ENCODE results near the gene GAA.

Gene GAA

DNA sequence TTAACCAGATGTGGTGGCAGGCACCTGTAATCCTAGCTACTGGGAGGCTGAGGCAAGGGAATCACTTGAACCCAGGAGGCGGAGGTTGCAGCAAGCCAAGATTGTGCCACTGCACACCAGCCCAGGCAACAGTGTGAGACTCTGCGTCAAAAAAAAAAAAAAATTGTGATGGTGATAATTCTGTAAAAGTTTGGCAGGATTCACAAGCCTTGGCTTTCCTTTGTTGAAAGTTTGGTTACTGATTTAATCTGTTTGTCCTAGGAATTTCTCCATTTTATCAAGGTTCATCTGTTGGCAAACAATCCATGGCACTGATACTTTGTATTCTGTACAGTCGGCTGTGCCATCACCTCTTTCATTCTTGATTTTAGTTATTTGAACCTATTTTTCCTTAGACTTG lies 29.6 kb downstream of the GAA start:
- no peaks in the 10 kb centered on the region for H3K4me1 ChIP-seq (ENCODE audit: control insufficient read depth in 1 of 2, insufficient read depth in 1 of 2, low read depth in 1 of 2, low read length in 1 of 2)
- peaks cover 39% of the 10 kb centered on the region for H3K36me3 ChIP-seq
- H3K4me3 ChIP-seq (ENCODE audit: low read depth in 1 of 2, low read length in 1 of 2): no peak overlapping the region
- peaks cover 46% of the 10 kb centered on the region for H3K27me3 ChIP-seq
- H3K9me3 ChIP-seq: no peaks in the 10 kb centered on the region
- TF ChIP-seq, protein P1, sequence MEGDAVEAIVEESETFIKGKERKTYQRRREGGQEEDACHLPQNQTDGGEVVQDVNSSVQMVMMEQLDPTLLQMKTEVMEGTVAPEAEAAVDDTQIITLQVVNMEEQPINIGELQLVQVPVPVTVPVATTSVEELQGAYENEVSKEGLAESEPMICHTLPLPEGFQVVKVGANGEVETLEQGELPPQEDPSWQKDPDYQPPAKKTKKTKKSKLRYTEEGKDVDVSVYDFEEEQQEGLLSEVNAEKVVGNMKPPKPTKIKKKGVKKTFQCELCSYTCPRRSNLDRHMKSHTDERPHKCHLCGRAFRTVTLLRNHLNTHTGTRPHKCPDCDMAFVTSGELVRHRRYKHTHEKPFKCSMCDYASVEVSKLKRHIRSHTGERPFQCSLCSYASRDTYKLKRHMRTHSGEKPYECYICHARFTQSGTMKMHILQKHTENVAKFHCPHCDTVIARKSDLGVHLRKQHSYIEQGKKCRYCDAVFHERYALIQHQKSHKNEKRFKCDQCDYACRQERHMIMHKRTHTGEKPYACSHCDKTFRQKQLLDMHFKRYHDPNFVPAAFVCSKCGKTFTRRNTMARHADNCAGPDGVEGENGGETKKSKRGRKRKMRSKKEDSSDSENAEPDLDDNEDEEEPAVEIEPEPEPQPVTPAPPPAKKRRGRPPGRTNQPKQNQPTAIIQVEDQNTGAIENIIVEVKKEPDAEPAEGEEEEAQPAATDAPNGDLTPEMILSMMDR (IDR thresholded peaks at IDR 0.05): no peak
- no peak overlapping the region for H3K27ac ChIP-seq

DNA sequence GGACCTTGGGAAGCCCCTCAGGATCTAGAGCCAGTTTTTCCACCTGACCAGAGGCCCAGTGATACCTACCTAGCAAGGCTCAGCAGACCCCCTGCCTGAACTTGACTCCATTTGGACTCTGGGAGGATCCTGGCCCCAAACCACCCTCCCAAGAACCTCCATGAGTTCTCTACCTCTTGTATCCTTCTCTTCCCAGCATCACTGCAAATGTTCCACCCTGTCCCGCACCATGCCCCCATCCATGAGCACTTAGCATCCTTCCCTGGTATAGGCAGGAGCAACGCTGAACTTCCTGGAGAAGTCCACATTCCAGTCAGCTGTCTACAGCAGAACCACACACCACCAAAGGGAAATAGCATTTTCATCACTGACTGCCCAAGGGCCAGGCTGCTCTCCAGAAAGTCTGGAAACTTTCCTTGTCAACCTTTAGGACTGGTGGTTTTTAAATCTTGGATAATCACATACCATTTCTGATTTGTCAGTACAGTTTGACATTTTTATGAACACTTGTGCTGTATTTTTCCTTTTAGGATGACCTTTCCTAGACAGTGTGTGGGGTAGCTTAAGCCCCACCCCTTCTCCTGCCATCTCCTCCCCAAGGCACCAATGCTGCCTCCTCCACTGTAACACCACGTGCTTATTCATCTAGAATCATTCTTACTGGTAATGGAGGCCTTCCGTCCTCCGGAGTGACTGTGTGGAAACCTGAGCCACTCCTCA lies 31.7 kb downstream of the GAA start:
- TF ChIP-seq, protein P1 (IDR thresholded peaks at IDR 0.05): no peak
- Histone ChIP-seq H3K9me3 (no peaks in the 10 kb centered on the region), H3K27me3 (peaks cover 27% of the 10 kb centered on the region), H3K36me3 (peaks cover 60% of the 10 kb centered on the region), H3K4me3 (ENCODE audit: low read depth in 1 of 2, low read length in 1 of 2) (no peak overlapping the region), H3K4me1 (ENCODE audit: control insufficient read depth in 1 of 2, insufficient read depth in 1 of 2, low read depth in 1 of 2, low read length in 1 of 2) (no peaks in the 10 kb centered on the region), H3K27ac (no peak overlapping the region)

DNA sequence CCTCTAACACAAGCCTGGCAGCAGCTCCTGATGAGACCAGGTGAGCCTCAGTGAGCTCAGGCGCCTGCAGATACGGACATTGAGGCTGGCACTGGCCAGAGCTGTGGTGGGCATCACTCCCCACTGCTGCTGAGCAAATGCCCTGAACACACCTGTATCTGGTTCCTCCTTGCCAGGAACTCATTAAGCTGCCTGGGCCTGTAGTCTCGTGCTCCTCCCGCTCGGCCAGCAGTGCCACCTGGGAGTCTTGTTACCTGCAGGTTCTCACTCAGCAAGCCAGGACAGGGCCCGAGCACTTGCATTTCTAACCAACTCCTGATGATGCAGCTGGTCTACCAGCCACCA lies 32.2 kb downstream of the GAA start:
- TF ChIP-seq, protein P1 (IDR thresholded peaks at IDR 0.05): no peak
- no peak overlapping the region for H3K27ac ChIP-seq
- H3K4me3 ChIP-seq (ENCODE audit: low read depth in 1 of 2, low read length in 1 of 2): no peak overlapping the region
- H3K27me3 ChIP-seq: peaks cover 23% of the 10 kb centered on the region
- no peaks in the 10 kb centered on the region for H3K4me1 ChIP-seq (ENCODE audit: control insufficient read depth in 1 of 2, insufficient read depth in 1 of 2, low read depth in 1 of 2, low read length in 1 of 2)
- no peaks in the 10 kb centered on the region for H3K9me3 ChIP-seq
- peaks cover 65% of the 10 kb centered on the region for H3K36me3 ChIP-seq

DNA sequence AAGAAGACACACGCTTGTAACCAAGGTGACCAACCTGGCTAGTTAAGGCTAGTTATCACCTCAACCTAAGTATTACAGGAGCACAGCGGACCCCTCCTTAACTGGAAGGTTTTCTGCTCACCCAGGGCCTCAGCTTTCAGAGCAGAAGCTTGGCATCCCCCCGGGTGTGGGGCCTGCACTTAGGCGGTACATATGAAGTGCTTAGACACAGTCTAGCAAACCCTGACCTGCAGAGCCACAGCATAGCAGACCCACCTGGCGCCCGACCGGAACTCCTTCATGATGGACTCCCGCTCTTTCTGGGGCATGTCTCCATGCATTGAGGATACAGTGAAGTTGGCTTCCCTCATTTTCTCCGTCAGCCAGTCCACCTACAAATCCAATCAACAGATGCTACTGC lies 35.8 kb downstream of the GAA start:
- Histone ChIP-seq H3K4me1 (ENCODE audit: control insufficient read depth in 1 of 2, insufficient read depth in 1 of 2, low read depth in 1 of 2, low read length in 1 of 2) (no peaks in the 10 kb centered on the region), H3K9me3 (no peaks in the 10 kb centered on the region), H3K27ac (no peak overlapping the region), H3K4me3 (ENCODE audit: low read depth in 1 of 2, low read length in 1 of 2) (no peak overlapping the region), H3K36me3 (peaks cover 100% of the 10 kb centered on the region), H3K27me3 (no peaks in the 10 kb centered on the region)
- TF ChIP-seq, protein P1 (IDR thresholded peaks at IDR 0.05): no peak

DNA sequence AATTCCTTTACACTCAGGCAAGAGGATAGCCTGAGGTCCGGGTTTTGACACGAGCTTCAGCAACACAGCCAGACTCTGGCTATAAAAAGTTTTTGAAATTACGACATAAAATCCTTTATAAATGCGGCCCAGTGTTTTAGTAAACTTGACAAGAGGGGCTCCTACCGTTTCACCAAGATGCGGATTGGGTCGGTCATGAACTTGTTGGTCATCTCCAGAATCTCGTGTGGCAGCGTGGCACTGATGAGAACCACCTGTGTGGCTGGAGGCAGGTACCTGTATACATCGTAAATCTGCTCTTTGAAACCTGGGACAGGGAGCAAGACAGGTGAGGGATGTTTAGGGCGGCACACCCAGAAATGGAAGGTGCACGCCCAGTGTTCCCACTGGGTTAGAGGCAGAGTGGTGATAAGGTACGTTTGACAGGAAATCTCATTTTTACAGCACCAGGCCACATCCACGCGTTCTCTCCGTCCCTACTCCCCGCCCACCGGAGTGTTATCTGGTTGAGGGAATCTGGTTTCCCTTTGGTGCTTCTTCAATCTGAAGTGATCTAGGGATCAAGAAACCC lies 37.6 kb downstream of the GAA start:
- Histone ChIP-seq H3K9me3 (no peaks in the 10 kb centered on the region), H3K4me3 (ENCODE audit: low read depth in 1 of 2, low read length in 1 of 2) (no peak overlapping the region), H3K36me3 (peaks cover 100% of the 10 kb centered on the region), H3K4me1 (ENCODE audit: control insufficient read depth in 1 of 2, insufficient read depth in 1 of 2, low read depth in 1 of 2, low read length in 1 of 2) (no peaks in the 10 kb centered on the region), H3K27ac (no peak overlapping the region), H3K27me3 (no peaks in the 10 kb centered on the region)
- TF ChIP-seq, protein P1 (IDR thresholded peaks at IDR 0.05): no peak
